Naive thymus-derived CD8-positive, alpha-beta T cell (primary cell): ENCODE measurements around the gene CACNA2D4. TPM values are rescaled to one million over a fixed set of nuclear protein-coding genes. Genes with fewer than 3 reads are reported as not detected.

ENCODE experiments used
- ATAC-seq, 2 donors: fragments of 150-1000 bp; cut with Tn5 transposase in 1 of 2; sonication (Bioruptor Pico), chemical (Tn5 transposase) in 1 of 2; 1 replicate in 1 of 2; 2 replicates in 1 of 2; pipeline ENCODE4 v1.10.0; 2021; ENCODE audit warnings: mild to moderate bottlenecking in 2 of 2, moderate library complexity in 2 of 2
- POLR2A ChIA-PET: fragments of 350-600 bp; sonication (Branson Sonifier 250); formaldehyde crosslinking; loops from one replicate; lab custom pipeline; 2021; ENCODE audit warnings: antibody characterized with exemption; lab: Charles Lee
- DNase-seq, 10 donors: peaks; one replicate each; pipeline versions ENCODE4 v3.0.0 to v3.0.0-alpha.2; 2020 to 2022
- H3K27ac Mint-ChIP-seq, 10 donors: one replicate each; pipeline ENCODE4 v1.8.0; 2020 to 2022; ENCODE audit warnings: mild to moderate bottlenecking in 10 of 10, mixed read lengths in 10 of 10, moderate library complexity in 4 of 10, inconsistent platforms in 1 of 10
- H3K27me3 Mint-ChIP-seq, 5 donors: one replicate each; pipeline ENCODE4 v1.8.0; 2021 to 2022; ENCODE audit warnings: mixed read lengths in 5 of 5
- H3K36me3 Mint-ChIP-seq, 3 donors: one replicate each; pipeline ENCODE4 v1.8.0; 2020 to 2022; ENCODE audit warnings: mixed read lengths in 3 of 3, mild to moderate bottlenecking in 2 of 3, inconsistent platforms in 1 of 3
- H3K4me1 Mint-ChIP-seq, 4 donors: one replicate each; pipeline ENCODE4 v1.8.0; 2021 to 2022; ENCODE audit warnings: mixed read lengths in 4 of 4
- H3K4me3 Mint-ChIP-seq, 10 donors: one replicate each; pipeline ENCODE4 v1.8.0; 2020 to 2022; ENCODE audit warnings: mild to moderate bottlenecking in 10 of 10, mixed read lengths in 10 of 10, moderate library complexity in 6 of 10, inconsistent platforms in 1 of 10
- H3K9me3 Mint-ChIP-seq, 9 donors: one replicate each; pipeline ENCODE4 v1.8.0; 2020 to 2022; ENCODE audit warnings: mixed read lengths in 9 of 9, mild to moderate bottlenecking in 3 of 9, inconsistent platforms in 1 of 9, moderate library complexity in 1 of 9
- polyA plus RNA-seq, 3 donors: library from polyadenylated mRNA; unstranded; fragments of 300-500 nt; fragmentation: Illumina TruSeq; gene quantifications; one replicate each; pipeline ENCODE4 v1.2.3, GENCODE V29; 2021
- total RNA-seq, 8 experiments: library from RNA in 2 of 8; stranded (reverse) in 2 of 8; gene quantifications; one replicate each; pipeline ENCODE4 v1.2.3 and lab custom pipeline; 2021 to 2026

CACNA2D4 gene
- total and polyA plus RNA-seq, 5 experiments from 2014 or later = 2.1 to 11.5 (median 5.0) TPM

DNA sequence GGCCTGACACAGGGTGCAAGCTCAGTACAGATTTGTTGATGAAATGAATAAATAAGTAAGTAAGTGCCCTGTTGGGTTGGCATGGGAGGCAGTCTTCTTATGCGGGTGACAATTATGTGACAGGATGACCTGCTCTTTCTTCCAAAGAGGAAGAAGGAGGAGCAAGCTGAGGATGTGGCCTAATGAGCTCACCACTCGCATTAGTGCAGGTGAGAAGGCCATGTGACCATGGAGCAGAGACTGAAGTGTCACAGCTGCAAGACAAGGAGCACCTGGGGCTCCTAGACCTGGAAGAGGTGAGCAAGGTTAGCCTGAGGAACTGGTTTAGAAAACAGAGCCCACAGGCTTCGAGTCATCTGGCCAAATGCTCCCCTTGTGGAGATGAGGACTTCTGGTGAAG is 63.2 kb downstream of the CACNA2D4 start:
- POLR2A ChIA-PET = no interaction called here

DNA sequence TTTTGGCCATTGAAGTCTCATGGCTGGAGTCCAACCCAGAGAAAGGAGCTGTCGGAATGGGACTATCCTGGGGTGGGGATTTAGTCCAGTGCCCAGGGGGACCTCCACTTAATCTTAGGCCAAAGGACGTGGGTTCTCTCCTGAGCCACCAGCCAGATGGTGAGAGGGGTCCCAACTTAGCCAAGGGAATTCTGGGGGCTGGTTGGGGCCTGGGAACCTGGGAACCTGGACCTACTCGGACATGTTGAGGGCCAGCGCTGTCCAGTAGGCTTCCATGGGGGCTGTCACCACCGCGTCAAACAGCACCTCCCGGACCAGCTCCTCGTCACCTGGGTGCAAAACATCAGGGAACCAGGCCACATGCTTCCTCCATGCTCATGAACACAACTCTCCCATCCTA is 64.7 kb downstream of the CACNA2D4 start:
- no peak overlapping the region for H3K27ac Mint-ChIP-seq
- ATAC-seq = no peak
- DNase-seq = no peak
- no peak overlapping the region for H3K4me3 Mint-ChIP-seq
- H3K4me1 Mint-ChIP-seq = peaks cover 0 to 2% (median 0%) of the 10 kb centered on the region in 4 donors
- POLR2A ChIA-PET = no interaction called here
- peaks cover 0 to 7% (median 4%) of the 10 kb centered on the region in 3 donors for H3K36me3 Mint-ChIP-seq
- H3K9me3 Mint-ChIP-seq = peaks cover 0 to 18% (median 2%) of the 10 kb centered on the region in 9 donors
- peaks cover 0 to 7% (median 1%) of the 10 kb centered on the region in 5 donors for H3K27me3 Mint-ChIP-seq

More for the DNA sequence above, 63.2 kb downstream of the CACNA2D4 start:
- H3K36me3 Mint-ChIP-seq = peaks cover 0 to 7% (median 4%) of the 10 kb centered on the region in 3 donors
- no peak overlapping the region for H3K4me3 Mint-ChIP-seq
- H3K27me3 Mint-ChIP-seq = peaks cover 0 to 7% (median 1%) of the 10 kb centered on the region in 5 donors
- no peak for DNase-seq
- no peak for ATAC-seq
- H3K4me1 Mint-ChIP-seq = peaks cover 0 to 2% (median 0%) of the 10 kb centered on the region in 4 donors
- H3K9me3 Mint-ChIP-seq = peaks cover 0 to 18% (median 2%) of the 10 kb centered on the region in 9 donors
- H3K27ac Mint-ChIP-seq = no peak overlapping the region

DNA sequence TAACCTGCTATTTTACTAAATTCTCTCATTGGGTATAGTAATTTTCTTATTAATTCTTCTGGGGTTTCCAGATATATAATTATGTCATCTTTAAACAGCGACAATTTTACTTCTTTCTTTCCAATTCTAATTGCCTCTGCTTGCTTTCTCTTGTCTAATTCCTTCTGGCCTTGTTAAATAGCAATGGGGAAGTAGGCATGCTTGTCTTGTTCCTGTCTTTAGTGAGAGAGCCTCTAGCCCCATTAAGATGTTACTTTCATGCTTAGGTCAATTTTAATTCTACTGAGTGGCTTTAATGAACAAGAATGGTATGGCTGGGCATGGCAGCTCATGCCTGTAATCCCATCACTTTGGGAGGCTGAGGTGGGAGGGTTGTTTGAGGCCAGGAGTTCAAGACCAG is 66.4 kb downstream of the CACNA2D4 start:
- Mint-ChIP-seq H3K27me3 (peaks cover 0 to 4% (median 0%) of the 10 kb centered on the region in 5 donors), H3K4me1 (no peaks in the 10 kb centered on the region), H3K27ac (no peak overlapping the region), H3K4me3 (no peak overlapping the region), H3K9me3 (peaks cover 0 to 18% (median 2%) of the 10 kb centered on the region in 9 donors), H3K36me3 (peaks cover 0 to 7% (median 4%) of the 10 kb centered on the region in 3 donors)
- POLR2A ChIA-PET = no interaction called here
- no peak for DNase-seq
- ATAC-seq = no peak

DNA sequence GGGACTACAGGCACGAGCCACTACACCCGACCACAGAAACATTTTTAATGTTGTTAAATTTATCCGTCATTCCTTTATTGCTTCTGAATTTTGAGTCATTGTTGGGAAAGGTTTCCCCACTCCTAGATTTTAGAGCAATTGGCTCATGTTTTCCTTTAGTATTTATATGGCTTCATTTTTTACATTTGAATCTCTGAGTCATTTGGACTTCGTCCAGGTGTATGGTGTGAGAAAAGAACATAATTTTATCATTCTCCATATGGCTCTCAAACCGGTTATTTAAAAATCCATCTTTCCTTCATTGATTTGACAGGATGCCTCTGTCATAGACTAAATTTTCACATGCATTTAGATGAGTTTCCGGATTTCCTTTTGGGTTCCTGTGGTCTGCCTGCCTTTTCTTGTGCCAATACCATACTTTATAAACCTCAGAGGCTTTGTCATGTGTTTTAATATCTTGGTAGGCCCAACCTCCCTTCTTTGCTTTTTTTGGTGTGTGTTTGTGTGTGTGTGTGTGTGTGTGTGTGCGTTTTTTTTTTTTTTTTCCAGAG is 67.2 kb downstream of the CACNA2D4 start:
- Mint-ChIP-seq H3K36me3 (peaks cover 0 to 7% (median 4%) of the 10 kb centered on the region in 3 donors), H3K27ac (no peak overlapping the region), H3K9me3 (peaks cover 0 to 14% (median 2%) of the 10 kb centered on the region in 9 donors), H3K4me1 (no peaks in the 10 kb centered on the region), H3K4me3 (no peak overlapping the region), H3K27me3 (peaks cover 0 to 2% (median 0%) of the 10 kb centered on the region in 5 donors)
- no peak for ATAC-seq
- no peak for DNase-seq
- POLR2A ChIA-PET = no interaction called here

DNA sequence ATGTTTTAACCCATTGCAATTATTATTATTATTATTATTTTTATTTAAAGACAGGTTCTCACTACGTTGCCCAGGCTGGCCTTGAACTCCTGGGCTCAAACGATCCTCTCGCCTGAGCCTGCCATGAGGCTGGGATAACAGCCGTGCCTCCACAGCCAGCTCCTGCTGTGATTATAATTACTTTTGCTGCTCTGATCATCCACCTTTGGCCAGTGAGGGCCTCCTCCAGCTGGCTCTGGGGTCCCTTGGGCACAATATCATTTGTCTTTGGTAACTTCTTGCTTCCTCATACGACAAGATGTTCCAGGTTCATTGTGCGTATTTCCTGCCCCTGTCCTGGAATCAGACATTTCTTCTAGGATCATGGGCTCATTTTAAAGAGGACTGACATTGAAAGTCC is 69.7 kb downstream of the CACNA2D4 start:
- H3K27ac Mint-ChIP-seq = no peak overlapping the region
- no peaks in the 10 kb centered on the region for H3K36me3 Mint-ChIP-seq
- H3K4me1 Mint-ChIP-seq = peaks cover 0 to 2% (median 0%) of the 10 kb centered on the region in 4 donors
- peak in 1 of 10 donors; percentile 22 for DNase-seq
- POLR2A ChIA-PET = no interaction called here
- no peak for ATAC-seq
- H3K27me3 Mint-ChIP-seq = peaks cover 0 to 4% (median 0%) of the 10 kb centered on the region in 5 donors
- peaks cover 0 to 2% (median 0%) of the 10 kb centered on the region in 9 donors for H3K9me3 Mint-ChIP-seq
- no peak overlapping the region for H3K4me3 Mint-ChIP-seq

DNA sequence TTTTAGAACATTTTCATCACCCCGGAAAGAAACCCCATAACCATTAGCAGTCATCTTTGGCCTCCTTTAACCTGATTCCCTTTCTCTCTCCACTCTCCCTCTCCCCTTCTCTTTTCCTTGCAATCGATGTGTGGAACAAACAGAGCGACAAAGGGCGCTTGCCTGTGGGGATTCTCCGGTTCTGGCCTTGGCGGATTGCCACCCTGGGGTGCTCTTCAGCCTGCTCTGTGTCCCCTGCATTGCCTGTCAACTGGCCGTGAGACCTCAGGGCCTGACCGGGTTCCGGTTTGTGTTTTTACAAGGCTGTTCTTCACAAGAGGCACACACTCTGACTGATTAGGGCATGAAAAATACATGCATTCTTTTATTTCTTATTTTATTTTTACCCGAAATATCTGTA is 70.3 kb downstream of the CACNA2D4 start:
- H3K4me1 Mint-ChIP-seq = peaks cover 0 to 2% (median 0%) of the 10 kb centered on the region in 4 donors
- POLR2A ChIA-PET = no interaction called here
- H3K27me3 Mint-ChIP-seq = peaks cover 0 to 2% (median 0%) of the 10 kb centered on the region in 5 donors
- ATAC-seq (no peak), DNase-seq (peak in 1 of 10 donors; percentile 23)
- peaks cover 0 to 2% (median 0%) of the 10 kb centered on the region in 9 donors for H3K9me3 Mint-ChIP-seq
- H3K27ac Mint-ChIP-seq = peak overlapping the region in 1 of 10 donors; percentile 61
- H3K36me3 Mint-ChIP-seq = no peaks in the 10 kb centered on the region
- no peak overlapping the region for H3K4me3 Mint-ChIP-seq

DNA sequence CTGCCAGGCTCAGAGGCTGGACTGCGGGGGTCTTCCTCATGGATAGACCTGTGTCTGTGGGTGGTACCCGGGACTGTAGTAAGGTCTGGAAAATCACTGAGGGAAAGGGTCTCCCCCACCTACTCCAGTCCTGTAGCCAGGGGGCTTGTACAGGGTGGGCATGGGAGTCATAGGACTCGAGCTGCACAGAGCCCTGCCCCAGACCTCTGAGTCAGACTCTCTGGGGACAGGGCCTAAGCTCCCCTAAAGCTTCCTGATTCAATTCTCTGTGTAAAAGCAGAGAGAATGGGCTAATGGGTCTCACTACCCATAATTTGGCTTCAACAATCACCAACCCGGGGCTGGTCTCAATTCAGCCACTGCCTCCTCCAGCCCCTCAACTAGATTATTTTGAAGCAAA is 71.0 kb downstream of the CACNA2D4 start:
- Mint-ChIP-seq H3K9me3 (peaks cover 0 to 2% (median 0%) of the 10 kb centered on the region in 9 donors), H3K4me3 (no peak overlapping the region), H3K4me1 (peaks cover 0 to 3% (median 2%) of the 10 kb centered on the region in 4 donors), H3K27me3 (peaks cover 0 to 2% (median 0%) of the 10 kb centered on the region in 5 donors), H3K27ac (no peak overlapping the region), H3K36me3 (no peaks in the 10 kb centered on the region)
- ATAC-seq (no peak), DNase-seq (peak in 1 of 10 donors; percentile 22)
- POLR2A ChIA-PET = no interaction called here

DNA sequence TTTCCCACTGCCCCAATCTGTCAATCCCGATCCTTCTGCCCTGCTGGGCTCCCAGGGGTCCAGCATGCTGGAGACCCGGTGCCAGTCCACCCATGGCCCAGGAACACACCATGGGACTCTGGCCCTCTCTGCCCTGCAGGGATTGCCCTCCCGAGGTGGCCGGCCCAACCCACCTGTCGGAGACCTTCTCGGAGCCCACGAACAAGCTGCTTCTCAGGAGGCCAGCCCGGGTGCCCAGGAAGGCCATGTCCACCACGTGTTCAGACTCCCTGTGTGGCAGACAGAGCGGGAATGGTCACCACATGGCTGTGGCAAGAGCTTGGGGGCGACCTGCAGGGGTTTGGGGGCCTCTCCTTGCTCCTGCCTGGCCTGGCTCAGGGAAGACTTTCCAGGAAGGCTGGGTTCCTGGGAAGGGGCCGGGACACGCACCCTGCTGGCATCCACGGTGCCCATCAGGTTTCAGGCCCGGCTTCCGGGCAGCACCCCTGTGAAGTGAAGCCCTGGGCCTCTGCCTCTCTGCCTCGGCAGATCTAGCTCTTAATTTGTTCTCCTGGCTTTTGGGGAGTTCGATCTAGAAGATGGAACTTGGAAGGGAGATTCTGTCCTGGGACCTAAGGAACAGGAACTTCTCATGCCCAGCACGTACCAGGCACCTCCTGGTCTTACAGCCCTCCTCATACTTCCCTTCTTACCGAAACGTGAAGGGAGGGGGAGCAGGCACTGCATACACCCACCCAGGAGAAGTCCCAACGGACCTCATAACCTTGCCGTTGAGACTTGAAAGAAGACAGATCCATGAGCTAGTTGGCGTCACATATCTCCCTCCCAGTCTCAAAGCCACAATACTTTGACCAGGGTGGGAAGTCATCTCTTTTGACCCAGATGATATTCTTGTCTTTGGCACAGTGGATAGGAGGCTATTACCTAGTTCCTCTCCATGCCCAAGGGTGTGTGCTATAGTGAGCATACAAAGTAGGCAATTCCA is 71.7 kb downstream of the CACNA2D4 start:
- H3K4me1 Mint-ChIP-seq = peaks cover 0 to 6% (median 5%) of the 10 kb centered on the region in 4 donors
- POLR2A ChIA-PET = no interaction called here
- no peaks in the 10 kb centered on the region for H3K36me3 Mint-ChIP-seq
- H3K27ac Mint-ChIP-seq = no peak overlapping the region
- H3K27me3 Mint-ChIP-seq = peaks cover 0 to 5% (median 0%) of the 10 kb centered on the region in 5 donors
- peak in 1 of 10 donors; percentile 53 for DNase-seq
- ATAC-seq = no peak
- H3K9me3 Mint-ChIP-seq = peaks cover 0 to 2% (median 0%) of the 10 kb centered on the region in 9 donors
- H3K4me3 Mint-ChIP-seq = no peak overlapping the region

DNA sequence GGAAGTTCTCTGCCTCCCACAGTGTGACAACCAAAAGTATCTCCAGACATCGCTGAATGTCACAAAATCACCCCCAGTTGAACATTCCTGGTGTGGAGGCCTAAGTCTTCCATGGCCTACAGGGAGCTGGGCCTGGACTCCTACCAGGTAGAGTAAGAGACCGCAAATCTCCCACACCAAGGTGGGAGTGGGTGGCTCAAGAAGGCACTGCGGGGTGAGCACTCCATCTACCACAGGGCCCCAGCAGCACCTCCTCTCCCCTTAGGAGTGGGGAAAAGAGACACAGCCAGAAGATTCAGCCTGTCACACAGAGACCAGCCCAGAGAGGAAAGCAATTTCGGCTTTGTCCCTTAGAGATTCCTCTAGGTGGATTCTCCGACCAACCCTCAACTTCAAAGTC is 72.6 kb downstream of the CACNA2D4 start:
- Mint-ChIP-seq H3K9me3 (no peaks in the 10 kb centered on the region), H3K4me1 (peaks cover 0 to 6% (median 5%) of the 10 kb centered on the region in 4 donors), H3K27ac (peak overlapping the region in 1 of 10 donors; percentile 44), H3K36me3 (no peaks in the 10 kb centered on the region), H3K27me3 (peaks cover 0 to 5% (median 0%) of the 10 kb centered on the region in 5 donors), H3K4me3 (no peak overlapping the region)
- POLR2A ChIA-PET = no interaction called here
- no peak for ATAC-seq
- DNase-seq = peak in 1 of 10 donors; percentile 22

DNA sequence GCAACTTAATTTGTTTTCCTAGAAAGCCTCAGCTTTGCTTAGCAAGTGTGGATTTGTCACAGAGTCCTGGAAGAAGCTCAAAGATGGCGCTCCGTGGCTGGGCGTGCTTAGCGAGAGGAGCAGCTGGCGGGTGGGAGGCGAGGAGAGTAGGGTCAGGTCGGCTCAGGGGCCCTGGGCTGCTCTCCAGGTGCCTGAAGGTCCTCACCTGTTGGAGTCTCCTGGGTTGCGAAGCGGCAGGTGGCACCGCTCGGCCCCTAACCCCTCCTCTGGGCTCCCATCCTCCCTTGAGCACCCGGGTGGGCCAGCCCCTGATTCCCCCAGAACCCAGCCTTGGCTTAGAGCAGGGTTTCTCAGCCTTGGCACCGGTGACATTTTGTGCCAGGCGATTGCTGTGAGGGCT is 73.0 kb downstream of the CACNA2D4 start:
- H3K27me3 Mint-ChIP-seq = peaks cover 0 to 5% (median 0%) of the 10 kb centered on the region in 5 donors
- no peaks in the 10 kb centered on the region for H3K9me3 Mint-ChIP-seq
- H3K36me3 Mint-ChIP-seq = no peaks in the 10 kb centered on the region
- POLR2A ChIA-PET = no interaction called here
- H3K4me1 Mint-ChIP-seq = peaks cover 0 to 6% (median 5%) of the 10 kb centered on the region in 4 donors
- no peak overlapping the region for H3K27ac Mint-ChIP-seq
- peak in 1 of 10 donors; percentile 35 for DNase-seq
- H3K4me3 Mint-ChIP-seq = no peak overlapping the region
- no peak for ATAC-seq

DNA sequence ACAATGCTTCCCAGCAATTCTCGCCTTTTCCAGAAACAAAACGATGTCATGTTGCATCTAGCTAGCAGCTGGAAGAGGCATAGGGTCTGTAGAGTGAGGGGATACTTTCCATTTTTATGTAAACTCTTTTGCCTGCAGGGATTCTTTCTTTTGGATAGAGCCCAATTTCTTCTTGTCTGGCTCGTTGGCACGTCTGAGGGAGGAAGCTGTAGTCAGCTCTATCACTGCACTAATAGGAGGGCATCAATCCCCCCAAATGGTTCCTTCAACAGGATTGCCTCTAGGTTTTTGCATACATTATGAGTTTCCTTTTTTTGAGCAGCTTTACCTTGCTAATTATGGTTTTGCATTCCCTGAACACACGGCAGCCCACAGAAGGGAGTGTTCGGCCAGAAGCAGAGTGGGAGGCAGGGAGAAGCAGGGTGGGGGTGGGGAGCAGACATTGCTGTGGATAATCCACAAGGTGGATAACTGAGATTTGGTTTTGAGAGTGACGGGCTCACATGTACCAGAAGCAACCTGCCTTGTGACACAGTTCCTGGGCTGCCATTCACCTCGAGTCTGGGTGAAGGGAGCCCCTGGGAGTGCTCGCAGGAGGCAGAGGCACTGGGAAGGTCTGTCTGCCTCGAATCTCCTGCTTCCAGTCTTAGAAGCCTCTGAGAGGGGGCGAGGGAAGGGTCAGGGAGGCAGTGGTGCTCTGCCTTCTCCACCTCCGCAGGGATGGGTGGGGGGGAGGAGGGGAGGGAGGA is 73.6 kb downstream of the CACNA2D4 start:
- ATAC-seq (no peak), DNase-seq (peak in 1 of 10 donors; percentile 9)
- Mint-ChIP-seq H3K36me3 (no peaks in the 10 kb centered on the region), H3K4me1 (peaks cover 0 to 6% (median 5%) of the 10 kb centered on the region in 4 donors), H3K4me3 (no peak overlapping the region), H3K27ac (peak overlapping the region in 1 of 10 donors; percentile 1), H3K27me3 (peaks cover 0 to 5% (median 0%) of the 10 kb centered on the region in 5 donors), H3K9me3 (no peaks in the 10 kb centered on the region)
- POLR2A ChIA-PET = no interaction called here

DNA sequence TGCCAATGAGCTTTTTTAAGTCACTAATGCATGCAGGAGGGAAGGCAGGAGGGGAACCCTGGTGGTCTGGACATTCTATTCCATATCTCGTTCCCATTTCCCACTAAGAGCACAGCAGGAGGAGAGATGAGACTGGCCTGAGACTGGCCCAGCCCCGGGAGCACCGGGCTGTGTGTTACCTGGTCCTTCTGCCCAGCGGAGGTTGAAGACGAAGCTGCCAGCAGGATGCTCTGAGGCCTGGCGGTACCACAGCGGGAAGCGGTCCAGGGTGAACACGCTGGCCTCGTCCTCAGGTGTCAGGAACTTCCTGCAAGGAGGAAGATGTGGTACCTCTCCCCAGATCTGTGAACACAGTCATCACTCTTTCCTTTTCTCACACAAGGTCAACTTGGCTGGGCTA is 74.2 kb downstream of the CACNA2D4 start:
- Mint-ChIP-seq H3K9me3 (no peaks in the 10 kb centered on the region), H3K27me3 (peaks cover 0 to 5% (median 0%) of the 10 kb centered on the region in 5 donors), H3K27ac (peak overlapping the region in 1 of 10 donors; percentile 17), H3K36me3 (no peaks in the 10 kb centered on the region), H3K4me1 (peaks cover 0 to 6% (median 5%) of the 10 kb centered on the region in 4 donors), H3K4me3 (no peak overlapping the region)
- POLR2A ChIA-PET = no interaction called here
- ATAC-seq (no peak), DNase-seq (peak in 1 of 10 donors; percentile 34)
